IMR-90 (cell line): ENCODE measurements around the gene TTYH3. TPM values are rescaled to one million over a fixed set of nuclear protein-coding genes. Genes with fewer than 3 reads are reported as not detected.
A peak's percentile ranks its signal among the peaks of the same experiment; 100 is the strongest.

Source experiments
- ATAC-seq: fragments of 200-7000 bp; cut with Tn5 transposase; 2 replicates; pipeline ENCODE4 v1.9.1; 2020; ENCODE audit warnings: low read depth, mild to moderate bottlenecking, moderate library complexity
- BruUV-seq: library from RNA; stranded (reverse); fragments of 400-500 nt; replicated peaks from 2 replicates; lab custom pipeline; 2021; lab: Mats Ljungman, UMichigan
- CTCF ChIA-PET: fragments of 300-600 bp; formaldehyde crosslinking; extraction: SDS; loops from one replicate; lab custom pipeline; 2021; ENCODE audit warnings: antibody characterized with exemption; lab: Yijun Ruan, JAX
- POLR2A ChIA-PET: fragments of 300-600 bp; sonication (Branson Sonifier 250); formaldehyde crosslinking; loops from one replicate; lab custom pipeline; 2022; ENCODE audit warnings: antibody characterized with exemption; ENCODE audit not compliant: unreplicated experiment; lab: Charles Lee
- DNase-seq: peaks from one replicate; pipeline ENCODE4 v3.0.0; 2013
- H2AFZ ChIP-seq: replicated peaks from 2 replicates; pipeline ENCODE3; 2013; ENCODE audit warnings: low read length, mild to moderate bottlenecking; ENCODE audit not compliant: poor library complexity
- H2AK5ac ChIP-seq: 2 replicates; pipeline ENCODE4 v1.6.1; 2013; ENCODE audit warnings: low read depth, low read length, inconsistent platforms
- H2AK9ac ChIP-seq: replicated peaks from 2 replicates; pipeline ENCODE3; 2013; ENCODE audit warnings: mild to moderate bottlenecking, low read depth, low read length, moderate library complexity; ENCODE audit not compliant: poor library complexity
- H2BK120ac ChIP-seq: 2 replicates; pipeline ENCODE4 v1.6.1; 2013; ENCODE audit warnings: low read depth, low read length, inconsistent platforms
- H2BK15ac ChIP-seq: 3 replicates; pipeline ENCODE4 v1.6.1; 2013; ENCODE audit warnings: low read depth, low read length, inconsistent platforms
- H2BK20ac ChIP-seq: 2 replicates; pipeline ENCODE4 v1.6.1; 2013; ENCODE audit warnings: low read depth, mild to moderate bottlenecking, inconsistent platforms, low read length, moderate library complexity
- H2BK5ac ChIP-seq: 2 replicates; pipeline ENCODE4 v1.6.1; 2013; ENCODE audit warnings: mild to moderate bottlenecking, low read depth, low read length, inconsistent platforms; ENCODE audit not compliant: poor library complexity, severe bottlenecking
- H3K14ac ChIP-seq: replicated peaks from 2 replicates; pipeline ENCODE4 v1.6.1; 2013; ENCODE audit warnings: low read depth, low read length, inconsistent platforms
- H3K18ac ChIP-seq: 2 replicates; pipeline ENCODE4 v1.6.1; 2013; ENCODE audit warnings: low read depth, low read length, control low read depth
- H3K23ac ChIP-seq: 2 replicates; pipeline ENCODE4 v1.6.1; 2013; ENCODE audit warnings: low read depth, low read length, inconsistent platforms
- H3K27ac ChIP-seq: 2 replicates; pipeline ENCODE4 v1.5.1; 2013; ENCODE audit warnings: mild to moderate bottlenecking, control low read depth, low read length; ENCODE audit not compliant: insufficient read depth
- H3K27me3 ChIP-seq: 2 replicates; pipeline ENCODE4 v1.6.1; 2013; ENCODE audit warnings: low read length; ENCODE audit not compliant: control insufficient read depth, insufficient read depth
- H3K36me3 ChIP-seq: 2 replicates; pipeline ENCODE4 v1.6.1; 2013; ENCODE audit warnings: low read length, mixed read lengths; ENCODE audit not compliant: control insufficient read depth, insufficient read depth
- H3K4ac ChIP-seq: 2 replicates; pipeline ENCODE4 v1.6.1; 2013; ENCODE audit warnings: low read depth, low read length, inconsistent platforms
- H3K4me1 ChIP-seq: 2 replicates; pipeline ENCODE4 v1.6.1; 2013; ENCODE audit warnings: low read length, mixed read lengths; ENCODE audit not compliant: control insufficient read depth, insufficient read depth
- H3K4me2 ChIP-seq: 2 replicates; pipeline ENCODE4 v1.6.1; 2013; ENCODE audit warnings: low read depth, mild to moderate bottlenecking, control low read depth, low read length, moderate library complexity
- H3K4me3 ChIP-seq: 2 replicates; pipeline ENCODE4 v1.5.1; 2013; ENCODE audit warnings: low read depth, mild to moderate bottlenecking, control low read depth, low read length, moderate library complexity; ENCODE audit not compliant: insufficient read depth
- H3K56ac ChIP-seq: 2 replicates; pipeline ENCODE4 v1.6.1; 2013; ENCODE audit warnings: low read length, inconsistent platforms; ENCODE audit not compliant: insufficient read depth; ENCODE audit errors: extremely low read depth
- H3K79me1 ChIP-seq, 2 experiments: 2 replicates each; pipeline ENCODE4 v1.6.1; 2013; ENCODE audit warnings: low read length in 2 of 2, inconsistent platforms in 1 of 2, low read depth in 1 of 2
- H3K9ac ChIP-seq: 2 replicates; pipeline ENCODE4 v1.6.1; 2013; ENCODE audit warnings: low read depth, low read length, control low read depth
- H3K9me1 ChIP-seq: 2 replicates; pipeline ENCODE4 v1.6.1; 2013; ENCODE audit warnings: low read length, inconsistent platforms; ENCODE audit not compliant: insufficient read depth
- H3K9me3 ChIP-seq: 2 replicates; pipeline ENCODE4 v1.6.1; 2013; ENCODE audit warnings: low read length; ENCODE audit not compliant: control insufficient read depth, insufficient read depth
- H4K20me1 ChIP-seq: 2 replicates; pipeline ENCODE4 v1.6.1; 2013; ENCODE audit warnings: low read length, inconsistent platforms; ENCODE audit not compliant: insufficient read depth
- H4K5ac ChIP-seq: 2 replicates; pipeline ENCODE4 v1.6.1; 2013; ENCODE audit warnings: mild to moderate bottlenecking, low read depth, low read length, control low read depth
- H4K8ac ChIP-seq, 2 experiments: 2 replicates each; pipeline ENCODE4 v1.6.1; 2013; ENCODE audit warnings: low read depth in 2 of 2, low read length in 2 of 2, control low read depth in 1 of 2, inconsistent platforms in 1 of 2
- H4K91ac ChIP-seq: 2 replicates; pipeline ENCODE4 v1.6.1; 2013; ENCODE audit warnings: low read depth, low read length, inconsistent platforms; ENCODE audit not compliant: insufficient read depth
- BHLHE40 ChIP-seq: fragments of 150-350 bp; IDR thresholded peaks from 2 replicates; pipeline ENCODE4 v1.6.1; 2016; ENCODE audit warnings: mild to moderate bottlenecking, low read depth, low read length
- CEBPB ChIP-seq: IDR thresholded peaks from 2 replicates; pipeline ENCODE4 v1.6.1; 2012; ENCODE audit warnings: low read depth, low read length, improper control_type of control experiment
- CHD1 ChIP-seq: IDR thresholded peaks from 2 replicates; pipeline ENCODE4 v1.6.1; 2012; ENCODE audit warnings: low read depth, low read length, improper control_type of control experiment
- FOS ChIP-seq: fragments of 150-350 bp; IDR thresholded peaks from 2 replicates; pipeline ENCODE4 v1.6.1; 2016; ENCODE audit warnings: low read depth, low read length
- MAFK ChIP-seq: IDR thresholded peaks from 2 replicates; pipeline ENCODE4 v1.6.1; 2012; ENCODE audit warnings: low read depth, low read length, improper control_type of control experiment
- MAZ ChIP-seq: IDR thresholded peaks from 2 replicates; pipeline ENCODE4 v1.6.1; 2012; ENCODE audit warnings: low read depth, mild to moderate bottlenecking, low read length, improper control_type of control experiment, moderate library complexity, borderline replicate concordance
- MXI1 ChIP-seq: IDR thresholded peaks from 2 replicates; pipeline ENCODE4 v1.6.1; 2012; ENCODE audit warnings: low read depth, mild to moderate bottlenecking, low read length, moderate library complexity, borderline replicate concordance
- NFE2L2 ChIP-seq: fragments of 150-350 bp; IDR thresholded peaks from 2 replicates; pipeline ENCODE4 v1.6.1; 2016; ENCODE audit warnings: low read depth, mild to moderate bottlenecking, low read length
- POLR2A ChIP-seq: IDR thresholded peaks from 2 replicates; pipeline ENCODE4 v1.6.1; 2012; ENCODE audit warnings: mild to moderate bottlenecking, low read depth, low read length
- RAD21 ChIP-seq: IDR thresholded peaks from 2 replicates; pipeline ENCODE4 v1.6.1; 2012; ENCODE audit warnings: low read length, improper control_type of control experiment
- RCOR1 ChIP-seq: IDR thresholded peaks from 2 replicates; pipeline ENCODE4 v1.6.1; 2012; ENCODE audit warnings: mild to moderate bottlenecking, low read length, improper control_type of control experiment; ENCODE audit not compliant: insufficient replicate concordance
- RFX5 ChIP-seq: IDR thresholded peaks from 2 replicates; pipeline ENCODE4 v1.8.0; 2012; ENCODE audit warnings: low read depth, mild to moderate bottlenecking, low read length, moderate library complexity
- SMC3 ChIP-seq: fragments of 150-350 bp; IDR thresholded peaks from 2 replicates; pipeline ENCODE4 v1.6.1; 2016; ENCODE audit warnings: low read depth, mild to moderate bottlenecking, antibody characterized with exemption, low read length, moderate library complexity
- WGBS, 2 experiments: methylation state at CpG; one replicate each; pipeline versions ENCODE4 v1.1.5 to v1.1.7; 2013; ENCODE audit warnings: missing lambda C conversion rate in 2 of 2; ENCODE audit not compliant: insufficient read length in 1 of 2; ENCODE audit errors: extremely low coverage in 2 of 2; 5-methylcytosine and 5-hydroxymethylcytosine counted together
- dilution Hi-C: fragments of 300-500 bp; cut with HindIII; formaldehyde crosslinking; loops from one replicate; pipeline ENCODE4 v1.14.3; 2018; ENCODE audit warnings: low sequenced_read_pairs; ENCODE audit not compliant: unreplicated experiment
- in situ Hi-C: fragments of 300-500 bp; cut with MboI; formaldehyde crosslinking; loops from 3 replicates; pipeline ENCODE4 v1.14.3; 2019; ENCODE audit warnings: low sequenced_read_pairs, inconsistent platforms, mixed read lengths
- intact Hi-C: fragments of 100-400 bp; cut with micrococcal nuclease; formaldehyde crosslinking; loops from 2 replicates; pipeline ENCODE4 v1.10.0; 2022
- polyA plus RNA-seq, 3 experiments: library from polyadenylated mRNA; depleted of rRNA; stranded (reverse); fragments of >200 nt; gene quantifications; 2 replicates each; pipeline ENCODE4 v1.2.3, GENCODE V29; 2012; ENCODE audit warnings: low replicate concordance in 1 of 3
- total RNA-seq: library from RNA; depleted of rRNA; stranded (reverse); fragments of >200 nt; gene quantifications from 2 replicates; pipeline ENCODE4 v1.2.3, GENCODE V29; 2012
- TF ChIP-seq, protein P1 (sequence below): conservative IDR thresholded peaks from 2 replicates; pipeline ENCODE4 v1.5.1; 2012; ENCODE audit warnings: mild to moderate bottlenecking, low read depth, low read length, improper control_type of control experiment
- TF ChIP-seq, protein P2 (sequence below): fragments of 150-350 bp; IDR thresholded peaks from 2 replicates; pipeline ENCODE4 v1.6.1; 2017; ENCODE audit warnings: mild to moderate bottlenecking, antibody characterized with exemption, low read length, low read depth
- TF ChIP-seq, protein P3 (sequence below): fragments of 150-350 bp; IDR thresholded peaks from 2 replicates; pipeline ENCODE4 v1.6.1; 2016; ENCODE audit warnings: low read depth, mild to moderate bottlenecking, low read length, moderate library complexity, borderline replicate concordance

Gene TTYH3
- total and polyA plus RNA-seq, 2 of the 4 experiments (the other 2 are of a cell fraction): 5.6 to 82.6 TPM

DNA sequence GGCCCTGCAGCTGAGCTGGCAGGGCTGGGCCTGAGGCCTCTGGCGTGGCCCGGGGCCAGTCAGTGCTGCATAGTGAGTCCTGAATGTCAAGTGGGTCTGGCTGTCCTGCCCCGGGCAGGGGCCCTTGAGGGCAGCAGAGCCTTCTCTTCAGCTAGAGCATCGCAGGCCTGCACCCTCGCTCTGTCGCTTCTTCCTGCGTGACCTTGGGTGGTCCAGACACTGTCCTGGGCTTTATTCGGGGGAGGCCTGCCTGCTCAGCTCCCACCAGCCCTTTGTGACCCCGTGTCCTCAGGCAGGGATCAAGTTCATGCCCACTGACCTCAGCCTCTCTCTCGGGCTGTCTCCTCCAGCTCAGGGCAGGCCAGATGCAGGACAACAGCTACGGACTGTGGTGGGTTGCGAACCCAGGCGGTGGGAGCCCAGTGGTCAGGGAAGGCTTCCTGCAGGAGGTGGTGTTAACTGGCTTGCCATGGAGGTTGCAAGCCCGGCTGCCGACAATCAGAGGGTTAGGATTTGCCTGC lies 3.4 kb downstream of the TTYH3 start:
- ATAC-seq (no peak), DNase-seq (no peak)
- TF ChIP-seq RAD21 (no peak), CHD1 (no peak), FOS (no peak), NFE2L2 (no peak), MXI1 (no peak), POLR2A (no peak), RCOR1 (no peak), BHLHE40 (no peak), RFX5 (no peak), SMC3 (no peak), MAZ (no peak), MAFK (no peak), CEBPB (no peak)
- TF ChIP-seq, protein P1, sequence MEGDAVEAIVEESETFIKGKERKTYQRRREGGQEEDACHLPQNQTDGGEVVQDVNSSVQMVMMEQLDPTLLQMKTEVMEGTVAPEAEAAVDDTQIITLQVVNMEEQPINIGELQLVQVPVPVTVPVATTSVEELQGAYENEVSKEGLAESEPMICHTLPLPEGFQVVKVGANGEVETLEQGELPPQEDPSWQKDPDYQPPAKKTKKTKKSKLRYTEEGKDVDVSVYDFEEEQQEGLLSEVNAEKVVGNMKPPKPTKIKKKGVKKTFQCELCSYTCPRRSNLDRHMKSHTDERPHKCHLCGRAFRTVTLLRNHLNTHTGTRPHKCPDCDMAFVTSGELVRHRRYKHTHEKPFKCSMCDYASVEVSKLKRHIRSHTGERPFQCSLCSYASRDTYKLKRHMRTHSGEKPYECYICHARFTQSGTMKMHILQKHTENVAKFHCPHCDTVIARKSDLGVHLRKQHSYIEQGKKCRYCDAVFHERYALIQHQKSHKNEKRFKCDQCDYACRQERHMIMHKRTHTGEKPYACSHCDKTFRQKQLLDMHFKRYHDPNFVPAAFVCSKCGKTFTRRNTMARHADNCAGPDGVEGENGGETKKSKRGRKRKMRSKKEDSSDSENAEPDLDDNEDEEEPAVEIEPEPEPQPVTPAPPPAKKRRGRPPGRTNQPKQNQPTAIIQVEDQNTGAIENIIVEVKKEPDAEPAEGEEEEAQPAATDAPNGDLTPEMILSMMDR: no peak
- TF ChIP-seq, protein P2, sequence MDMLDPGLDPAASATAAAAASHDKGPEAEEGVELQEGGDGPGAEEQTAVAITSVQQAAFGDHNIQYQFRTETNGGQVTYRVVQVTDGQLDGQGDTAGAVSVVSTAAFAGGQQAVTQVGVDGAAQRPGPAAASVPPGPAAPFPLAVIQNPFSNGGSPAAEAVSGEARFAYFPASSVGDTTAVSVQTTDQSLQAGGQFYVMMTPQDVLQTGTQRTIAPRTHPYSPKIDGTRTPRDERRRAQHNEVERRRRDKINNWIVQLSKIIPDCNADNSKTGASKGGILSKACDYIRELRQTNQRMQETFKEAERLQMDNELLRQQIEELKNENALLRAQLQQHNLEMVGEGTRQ: no peak
- TF ChIP-seq, protein P3, sequence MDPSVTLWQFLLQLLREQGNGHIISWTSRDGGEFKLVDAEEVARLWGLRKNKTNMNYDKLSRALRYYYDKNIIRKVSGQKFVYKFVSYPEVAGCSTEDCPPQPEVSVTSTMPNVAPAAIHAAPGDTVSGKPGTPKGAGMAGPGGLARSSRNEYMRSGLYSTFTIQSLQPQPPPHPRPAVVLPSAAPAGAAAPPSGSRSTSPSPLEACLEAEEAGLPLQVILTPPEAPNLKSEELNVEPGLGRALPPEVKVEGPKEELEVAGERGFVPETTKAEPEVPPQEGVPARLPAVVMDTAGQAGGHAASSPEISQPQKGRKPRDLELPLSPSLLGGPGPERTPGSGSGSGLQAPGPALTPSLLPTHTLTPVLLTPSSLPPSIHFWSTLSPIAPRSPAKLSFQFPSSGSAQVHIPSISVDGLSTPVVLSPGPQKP: no peak
- H3K4ac ChIP-seq: peak overlapping the region; percentile 33
- POLR2A ChIA-PET: no interaction called here
- H2AK5ac ChIP-seq: peak overlapping the region; percentile 82
- no peak overlapping the region for H2BK20ac ChIP-seq
- H4K5ac ChIP-seq: no peak overlapping the region
- dilution Hi-C loops (no loop called here), intact Hi-C loops (no loop called here), in situ Hi-C loops (no loop called here)
- no peak overlapping the region for H2BK5ac ChIP-seq
- peaks cover 26% of the 10 kb centered on the region for H3K9me1 ChIP-seq
- peaks cover 1% of the 10 kb centered on the region; the same call in 1 of the 2 replicates for H3K36me3 ChIP-seq
- H4K91ac ChIP-seq: no peak overlapping the region
- H3K9ac ChIP-seq: no peak overlapping the region
- no peaks in the 10 kb centered on the region for H3K9me3 ChIP-seq
- H3K27me3 ChIP-seq: no peaks in the 10 kb centered on the region
- no peak overlapping the region; a peak in 1 of 4 replicates for H4K8ac ChIP-seq
- H3K14ac ChIP-seq: no peak overlapping the region
- no TSS peak for BruUV-seq
- H3K27ac ChIP-seq: no peak overlapping the region
- H3K18ac ChIP-seq: no peak overlapping the region
- H2AK9ac ChIP-seq: peak overlapping the region; percentile 68
- H3K23ac ChIP-seq: peak overlapping the region; percentile 35
- CTCF ChIA-PET: no interaction called here
- 100% methylated on average over 3 of the region's 15 CpGs; no CpG with 5 or more reads in 1 of the 2 experiments for WGBS, 2 experiments
- H3K4me1 ChIP-seq: peaks cover 51% of the 10 kb centered on the region
- peaks cover 10 to 78% of the 10 kb centered on the region in 2 experiments; a peak in 3 of 4 replicates for H3K79me1 ChIP-seq
- H3K56ac ChIP-seq: no peak overlapping the region
- no peak overlapping the region for H2BK15ac ChIP-seq
- peak overlapping the region; percentile 22; the same call in 1 of the 2 replicates for H2BK120ac ChIP-seq
- peak overlapping the region; percentile 35 for H2AFZ ChIP-seq
- peaks cover 71% of the 10 kb centered on the region for H4K20me1 ChIP-seq
- no peak overlapping the region for H3K4me2 ChIP-seq
- no peak overlapping the region for H3K4me3 ChIP-seq
